Kidney (tissue), 14 donors: ENCODE data around the gene TSHZ2. TPM values are rescaled to one million over a fixed set of nuclear protein-coding genes. Genes with fewer than 3 reads are reported as not detected.

ENCODE experiments used
- DNase-seq, 5 donors: peaks; one replicate each; pipeline ENCODE4 v3.0.0-alpha.2; 2013 to 2020
- FAIRE-seq: peaks from 2 replicates; lab custom pipeline; 2012; peaks lifted over from hg19 to GRCh38; lab: Jason Lieb, UNC
- H3K27ac ChIP-seq, 2 donors: one replicate each; pipeline ENCODE4 v1.7.0; 2013; ENCODE audit warnings: low read depth in 2 of 2, low read length in 2 of 2, inconsistent platforms in 1 of 2
- H3K27me3 ChIP-seq: one replicate; pipeline ENCODE4 v1.7.1; 2013; ENCODE audit warnings: low read length, inconsistent platforms; ENCODE audit not compliant: control insufficient read depth, insufficient read depth
- H3K36me3 ChIP-seq, 3 donors: one replicate each; pipeline versions ENCODE4 v1.7.0 to v1.7.1; 2013; ENCODE audit warnings: low read length in 3 of 3, control low read depth in 1 of 3, inconsistent platforms in 1 of 3; ENCODE audit not compliant: insufficient read depth in 3 of 3, control insufficient read depth in 2 of 3
- H3K4me1 ChIP-seq, 3 donors: one replicate each; pipeline versions ENCODE4 v1.7.0 to v1.7.1; 2013; ENCODE audit warnings: low read length in 3 of 3, inconsistent platforms in 1 of 3, low read depth in 1 of 3; ENCODE audit not compliant: control insufficient read depth in 2 of 3, insufficient read depth in 2 of 3
- H3K4me3 ChIP-seq, 3 donors: one replicate each; pipeline versions ENCODE4 v1.7.0 to v1.8.1; 2013; ENCODE audit warnings: low read length in 3 of 3, control low read depth in 1 of 3, inconsistent platforms in 1 of 3
- H3K9ac ChIP-seq, 3 donors: one replicate each; pipeline versions ENCODE4 v1.7.0 to v1.7.1; 2013; ENCODE audit warnings: low read length in 3 of 3, control low read depth in 1 of 3, inconsistent platforms in 1 of 3
- H3K9me3 ChIP-seq, 3 donors: one replicate each; pipeline versions ENCODE4 v1.7.0 to v1.7.1; 2013; ENCODE audit warnings: low read length in 3 of 3, control low read depth in 1 of 3, inconsistent platforms in 1 of 3; ENCODE audit not compliant: control insufficient read depth in 2 of 3, insufficient read depth in 1 of 3
- CTCF ChIP-seq: IDR thresholded peaks from 3 replicates; pipeline ENCODE4 v1.5.1; 2012; ENCODE audit warnings: mild to moderate bottlenecking, moderate library complexity, borderline replicate concordance; ENCODE audit not compliant: insufficient read depth; ENCODE audit errors: extremely low read depth
- intact Hi-C: fragments of 100-400 bp; cut with DNase I; formaldehyde crosslinking; loops from one replicate; pipeline ENCODE4 v1.11.1; 2022
- polyA plus RNA-seq: library from polyadenylated mRNA; stranded (reverse); fragments of 350-450 nt; fragmentation: Illumina TruSeq; extraction: RNeasy Lipid Tissue Mini Kit (QIAGEN cat#74804); gene quantifications from one replicate; pipeline ENCODE4 v1.2.3, GENCODE V29; 2014; ENCODE audit warnings: low read depth, low replicate concordance; ENCODE audit not compliant: insufficient read depth
- total RNA-seq: library from RNA; stranded (reverse); fragmentation: NEBNext Ultra II Directional; extraction: Animal tissue kit (Norgen Biotek cat#: 25700); gene quantifications from one replicate; pipeline ENCODE4 v1.2.1, GENCODE V29; 2021
- donor health status: control.
- donor health status: control.
- donor health status: control.
- donor health status: control.
- donor health status: control.
- donor health status: DM: yes; HTN: yes; CAD: no.
- donor health status: Normal renal cell carcinoma (clear cell type).

TSHZ2 gene
- total and polyA plus RNA-seq, 2 donors from 2014 or later: 0.86 to 15.5 TPM

DNA sequence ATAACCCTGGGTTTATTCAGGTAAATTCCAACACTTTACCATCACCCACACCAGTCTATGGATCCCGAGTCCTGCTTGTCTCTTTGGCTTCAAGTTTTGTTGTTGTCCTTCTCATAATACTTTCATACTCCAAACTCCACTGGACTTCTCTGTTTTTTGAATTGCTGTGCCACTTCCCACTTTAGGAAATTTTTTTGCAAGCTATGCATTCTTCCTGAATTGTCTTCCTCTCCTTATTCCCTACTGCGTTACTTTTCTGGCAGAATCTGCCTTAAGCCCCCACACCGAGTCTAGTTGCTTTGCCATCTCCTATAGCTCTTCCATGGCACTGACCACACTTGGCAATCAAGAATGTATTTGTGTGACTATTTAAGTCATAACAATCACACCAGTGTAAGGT, 96.1 kb downstream of the TSHZ2 start:
- no peak for FAIRE-seq
- Histone ChIP-seq H3K4me1 (peaks cover 0 to 3% (median 0%) of the 10 kb centered on the region in 3 donors), H3K4me3 (no peak overlapping the region), H3K27ac (no peak overlapping the region), H3K9ac (no peak overlapping the region), H3K27me3 (no peaks in the 10 kb centered on the region), H3K36me3 (no peaks in the 10 kb centered on the region), H3K9me3 (no peaks in the 10 kb centered on the region)
- intact Hi-C loops: no loop called here
- no peak for TF ChIP-seq CTCF
- DNase-seq: no peak

DNA sequence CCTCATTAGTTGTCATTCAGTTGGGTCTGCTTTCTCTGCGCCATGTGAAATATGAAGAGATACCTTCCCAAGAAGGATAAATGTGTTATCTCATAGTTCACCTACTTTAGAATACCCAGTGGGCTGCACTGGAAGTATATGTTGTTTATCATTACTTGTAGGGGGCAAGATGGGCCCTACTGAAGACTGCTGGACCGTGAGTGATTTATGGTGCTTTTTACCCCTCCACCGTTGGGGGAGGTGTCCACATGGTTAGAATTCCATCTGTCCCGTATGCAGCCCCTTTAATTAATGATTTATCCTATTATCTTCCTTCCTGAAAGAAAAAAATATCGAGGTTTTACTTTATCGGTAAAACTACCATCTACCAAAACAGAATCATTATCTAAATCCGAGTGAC, 97.0 kb downstream of the TSHZ2 start:
- no peak for FAIRE-seq
- intact Hi-C loops: no loop called here
- no peaks in the 10 kb centered on the region for H3K9me3 ChIP-seq
- no peaks in the 10 kb centered on the region for H3K36me3 ChIP-seq
- peaks cover 0 to 3% (median 0%) of the 10 kb centered on the region in 3 donors for H3K4me1 ChIP-seq
- no peak overlapping the region for H3K9ac ChIP-seq
- no peak for TF ChIP-seq CTCF
- peak in 4 of 5 donors; percentile 58 to 76 (median 70) for DNase-seq
- H3K4me3 ChIP-seq: no peak overlapping the region
- no peak overlapping the region for H3K27ac ChIP-seq
- H3K27me3 ChIP-seq: no peaks in the 10 kb centered on the region

DNA sequence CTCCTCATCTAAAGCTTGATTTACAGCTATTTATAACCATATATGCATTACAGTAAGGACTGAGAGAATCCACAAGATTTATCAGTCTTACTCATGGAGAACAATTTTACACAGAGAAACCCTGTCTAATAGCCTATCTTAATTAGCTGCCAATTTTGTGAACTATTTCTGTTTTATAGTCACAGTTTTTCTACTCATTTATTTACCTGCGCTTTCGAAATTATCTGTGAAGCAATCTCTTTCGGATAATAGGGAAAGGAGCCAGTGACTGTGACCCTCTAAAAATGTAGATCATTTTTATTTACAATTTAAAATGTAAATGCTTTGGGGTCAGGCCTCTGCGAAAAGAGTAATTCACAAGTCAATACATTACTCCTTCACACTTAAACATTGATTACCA, 98.1 kb downstream of the TSHZ2 start:
- FAIRE-seq: no peak
- Histone ChIP-seq H3K9ac (no peak overlapping the region), H3K27ac (no peak overlapping the region)

More for the DNA sequence above, 98.1 kb downstream of the TSHZ2 start:
- no peaks in the 10 kb centered on the region for H3K36me3 ChIP-seq
- H3K27me3 ChIP-seq: no peaks in the 10 kb centered on the region
- H3K9me3 ChIP-seq: no peaks in the 10 kb centered on the region
- intact Hi-C loops: no loop called here
- H3K4me3 ChIP-seq: no peak overlapping the region
- no peak for TF ChIP-seq CTCF
- H3K4me1 ChIP-seq: peaks cover 0 to 3% (median 0%) of the 10 kb centered on the region in 3 donors
- no peak for DNase-seq
